Stimulated activated CD8-positive, alpha-beta memory T cell treated with anti-CD3 and anti-CD28 coated beads, Interleukin-2, amount 100 ng/mL, for 1 hour (primary cell): ENCODE measurements around the gene ADAD2.

ENCODE experiments used
- DNase-seq, 2 donors: peaks; one replicate each; pipeline ENCODE4 v3.0.0-alpha.2; 2020; ENCODE audit warnings: low read depth in 2 of 2

ADAD2 gene

GRCh38 chr16:84190731-84191388, at the start of gene ADAD2:
Gene ADAD2, plus strand, starts transcription at chr16:84191157. Its CDS starts 74 bp downstream, at chr16:84191231.
- no peak for DNase-seq

GRCh38 chr16:84143081-84143480, 47.9 kb upstream of the ADAD2 start:
- DNase-seq, result no peak

- no peak for DNase-seq
Observed at GRCh38 chr16:84143784-84144199, 47.2 kb upstream of the ADAD2 start.

GRCh38 chr16:84144209-84144858, 46.6 kb upstream of the ADAD2 start:
- peak; percentile 1 to 25 for DNase-seq

- peak; percentile 91 to 92 for DNase-seq
Observed at GRCh38 chr16:84144859-84145639, 45.9 kb upstream of the ADAD2 start, which contains the start of the genes DNAAF1 and HSDL1. Gene DNAAF1, plus strand, starts transcription at chr16:84145308. Its CDS starts 133 bp downstream, at chr16:84145441. Gene HSDL1, minus strand, starts transcription at chr16:84145177. Its CDS starts 13,856 bp downstream, at chr16:84131321.

GRCh38 chr16:84150926-84151325, 40.0 kb upstream of the ADAD2 start:
- no peak for DNase-seq

- DNase-seq, result no peak
Observed at GRCh38 chr16:84153660-84154214, 37.2 kb upstream of the ADAD2 start.

- DNase-seq, result no peak
Observed at GRCh38 chr16:84155226-84155625, 35.7 kb upstream of the ADAD2 start.

GRCh38 chr16:84155771-84156170, 35.2 kb upstream of the ADAD2 start:
- DNase-seq, result no peak

- DNase-seq, result no peak
Observed at GRCh38 chr16:84156342-84156784, 34.6 kb upstream of the ADAD2 start.

GRCh38 chr16:84159007-84159406, 31.9 kb upstream of the ADAD2 start:
- DNase-seq, result no peak

- DNase-seq, result no peak
Observed at GRCh38 chr16:84159800-84160199, 31.2 kb upstream of the ADAD2 start.

GRCh38 chr16:84161037-84161436, 29.9 kb upstream of the ADAD2 start:
- DNase-seq, result no peak

GRCh38 chr16:84161801-84162200, 29.2 kb upstream of the ADAD2 start:
- no peak for DNase-seq

GRCh38 chr16:84165746-84166145, 25.2 kb upstream of the ADAD2 start:
- DNase-seq, result no peak

- DNase-seq, result no peak
Observed at GRCh38 chr16:84166796-84167695, 23.9 kb upstream of the ADAD2 start.

- no peak for DNase-seq
Observed at GRCh38 chr16:84169765-84170310, 21.1 kb upstream of the ADAD2 start.

- no peak for DNase-seq
Observed at GRCh38 chr16:84174396-84174795, 16.6 kb upstream of the ADAD2 start.

- DNase-seq, result peak in 1 of 2 donors; percentile 32
Observed at GRCh38 chr16:84175350-84176081, 15.4 kb upstream of the ADAD2 start.
